BLaER1 (cell line): ENCODE data around the gene TBC1D5.
"Not testable (repeated sequence)": the region's sequence is repeated elsewhere in the genome, so short reads cannot be mapped to it uniquely, and the experiment has no call there.

Source experiments
- H3K27ac ChIP-seq: shearing (Covaris generic); formaldehyde crosslinking; 2 replicates; pipeline ENCODE4 v1.8.1; 2022
- H3K27me3 ChIP-seq: shearing (Covaris generic); formaldehyde crosslinking; 2 replicates; pipeline ENCODE4 v1.8.1; 2022
- H3K36me3 ChIP-seq: shearing (Covaris generic); formaldehyde crosslinking; 2 replicates; pipeline ENCODE4 v1.8.1; 2022
- H3K4me1 ChIP-seq: shearing (Covaris generic); formaldehyde crosslinking; 2 replicates; pipeline ENCODE4 v1.8.1; 2022
- H3K4me2 ChIP-seq: shearing (Covaris generic); formaldehyde crosslinking; 2 replicates; pipeline ENCODE4 v1.8.1; 2022
- H3K4me3 ChIP-seq: shearing (Covaris generic); formaldehyde crosslinking; 2 replicates; pipeline ENCODE4 v1.8.1; 2022
- H3K9ac ChIP-seq: shearing (Covaris generic); formaldehyde crosslinking; 2 replicates; pipeline ENCODE4 v1.8.1; 2022
- H3K9me3 ChIP-seq: shearing (Covaris generic); formaldehyde crosslinking; 2 replicates; pipeline ENCODE4 v1.8.1; 2022
- H4K20me1 ChIP-seq: shearing (Covaris generic); formaldehyde crosslinking; 2 replicates; pipeline ENCODE4 v1.8.1; 2022
- Cebpa-rat ChIP-seq: shearing (Covaris generic); IDR thresholded peaks from 2 replicates; pipeline ENCODE4 v1.8.1; 2022

Gene TBC1D5

GRCh38 chr3:17510265-17510664 is 232.2 kb downstream of the TBC1D5 start:
- 0 out of 2 replicates have a peak, but pooled peaks cover 5% of the 10 kb centered on the region for H3K36me3 ChIP-seq
- H3K27me3 ChIP-seq: no peaks in the 10 kb centered on the region
- H3K9ac ChIP-seq: no peak overlapping the region
- H3K4me2 ChIP-seq: no peak overlapping the region
- H3K9me3 ChIP-seq: no peaks in the 10 kb centered on the region
- no peak overlapping the region for H3K4me3 ChIP-seq
- H4K20me1 ChIP-seq: peaks cover 5% of the 10 kb centered on the region; the same call in 1 of the 2 replicates
- H3K4me1 ChIP-seq: no peaks in the 10 kb centered on the region
- H3K27ac ChIP-seq: no peak overlapping the region
- no peak for TF ChIP-seq Cebpa-rat

GRCh38 chr3:17508180-17508752 is 234.2 kb downstream of the TBC1D5 start:
- Histone ChIP-seq H3K4me2 (no peak overlapping the region), H3K27me3 (no peaks in the 10 kb centered on the region), H3K4me1 (no peaks in the 10 kb centered on the region), H3K27ac (no peak overlapping the region), H3K9ac (no peak overlapping the region), H3K4me3 (no peak overlapping the region), H4K20me1 (peaks cover 5% of the 10 kb centered on the region; the same call in 1 of the 2 replicates), H3K9me3 (no peaks in the 10 kb centered on the region), H3K36me3 (0 out of 2 replicates have a peak, but pooled peaks cover 5% of the 10 kb centered on the region)
- TF ChIP-seq Cebpa-rat: no peak

- peaks cover 5% of the 10 kb centered on the region; the same call in 1 of the 2 replicates for H4K20me1 ChIP-seq
- H3K27me3 ChIP-seq: no peaks in the 10 kb centered on the region
- H3K4me1 ChIP-seq: no peaks in the 10 kb centered on the region
- H3K36me3 ChIP-seq: 0 out of 2 replicates have a peak, but pooled peaks cover 5% of the 10 kb centered on the region
- H3K9me3 ChIP-seq: no peaks in the 10 kb centered on the region
- H3K4me3 ChIP-seq: no peak overlapping the region
- TF ChIP-seq Cebpa-rat: no peak
- H3K4me2 ChIP-seq: no peak overlapping the region
- H3K9ac ChIP-seq: no peak overlapping the region
- H3K27ac ChIP-seq: no peak overlapping the region
These were observed 235.0 kb downstream of the TBC1D5 start for GRCh38 chr3:17507480-17507879.

DNA sequence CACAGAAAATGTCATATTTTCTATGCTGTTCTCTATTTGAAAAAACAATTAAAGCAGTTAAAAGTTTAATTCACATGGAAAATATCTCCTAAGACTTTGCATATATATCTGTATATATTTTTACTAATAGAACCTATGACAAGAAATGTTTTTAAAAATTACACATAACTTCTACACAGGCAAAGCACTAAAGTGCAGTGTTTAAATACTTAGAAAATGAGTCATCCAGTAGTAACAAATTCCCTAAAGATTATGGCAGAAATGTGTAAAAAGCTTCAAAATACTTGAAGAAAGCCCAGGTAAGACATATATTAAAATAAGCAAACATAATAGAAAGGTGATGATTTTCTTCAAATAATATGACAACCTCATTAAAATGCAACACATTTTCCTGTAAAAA is 236.6 kb downstream of the TBC1D5 start:
- Histone ChIP-seq H3K4me2 (no peak overlapping the region), H3K36me3 (peaks cover 9% of the 10 kb centered on the region; the same call in 1 of the 2 replicates), H4K20me1 (peaks cover 5% of the 10 kb centered on the region; the same call in 1 of the 2 replicates), H3K27ac (no peak overlapping the region), H3K4me1 (no peaks in the 10 kb centered on the region), H3K9ac (no peak overlapping the region), H3K9me3 (no peaks in the 10 kb centered on the region), H3K27me3 (no peaks in the 10 kb centered on the region), H3K4me3 (no peak overlapping the region)
- TF ChIP-seq Cebpa-rat: no peak

DNA sequence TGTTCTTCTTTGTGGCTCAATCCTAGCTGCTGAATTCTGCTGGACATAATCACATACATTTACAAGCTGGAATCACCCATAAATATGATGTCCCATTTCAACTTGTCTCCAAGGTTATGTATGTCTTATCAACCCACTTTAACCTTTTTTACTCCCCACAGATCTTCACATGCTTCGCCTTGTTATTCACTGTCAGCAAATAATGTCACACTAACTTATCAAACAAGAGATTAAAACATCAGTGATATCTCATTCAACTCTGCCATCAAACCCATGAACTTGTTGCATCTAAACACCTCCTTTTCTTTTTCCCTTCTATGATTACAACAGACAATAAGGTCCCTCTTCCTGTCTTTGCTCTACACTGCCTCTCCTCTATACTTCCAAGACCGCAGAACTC is 240.7 kb downstream of the TBC1D5 start:
- no peak overlapping the region for H3K27ac ChIP-seq
- H3K4me1 ChIP-seq: no peaks in the 10 kb centered on the region
- H4K20me1 ChIP-seq: no peaks in the 10 kb centered on the region
- no peaks in the 10 kb centered on the region for H3K27me3 ChIP-seq
- TF ChIP-seq Cebpa-rat: no peak
- H3K4me3 ChIP-seq: no peak overlapping the region
- no peaks in the 10 kb centered on the region for H3K9me3 ChIP-seq
- H3K9ac ChIP-seq: no peak overlapping the region
- H3K36me3 ChIP-seq: peaks cover 4% of the 10 kb centered on the region; the same call in 1 of the 2 replicates
- no peak overlapping the region for H3K4me2 ChIP-seq

DNA sequence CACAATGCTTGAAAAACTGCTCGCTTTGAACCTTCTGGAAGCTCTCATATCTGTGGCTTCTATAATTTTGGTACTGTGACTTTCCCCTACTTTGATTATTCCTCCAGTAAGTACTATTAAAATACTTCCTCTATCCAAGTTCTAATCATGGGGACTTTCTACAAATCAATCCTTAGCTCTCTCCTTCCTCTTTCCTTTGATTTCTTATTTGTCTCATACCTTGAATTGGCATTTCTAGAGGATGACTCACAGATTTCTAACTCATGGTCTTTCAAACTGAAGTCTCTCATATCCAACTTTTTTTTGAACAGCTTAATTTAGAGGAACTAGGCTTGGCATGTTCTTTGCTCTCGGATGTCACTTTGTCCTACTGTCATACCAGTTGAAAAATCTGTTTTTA is 241.8 kb downstream of the TBC1D5 start:
- H3K36me3 ChIP-seq: peaks cover 4% of the 10 kb centered on the region; the same call in 1 of the 2 replicates
- H3K27me3 ChIP-seq: no peaks in the 10 kb centered on the region
- H3K9ac ChIP-seq: no peak overlapping the region
- H4K20me1 ChIP-seq: no peaks in the 10 kb centered on the region
- H3K4me3 ChIP-seq: no peak overlapping the region
- H3K4me1 ChIP-seq: no peaks in the 10 kb centered on the region
- H3K4me2 ChIP-seq: no peak overlapping the region
- TF ChIP-seq Cebpa-rat: no peak
- H3K27ac ChIP-seq: no peak overlapping the region
- H3K9me3 ChIP-seq: no peaks in the 10 kb centered on the region

- H3K4me2 ChIP-seq: peak overlapping the region; percentile 32
- no peak for TF ChIP-seq Cebpa-rat
- no peaks in the 10 kb centered on the region for H4K20me1 ChIP-seq
- peaks cover 44% of the 10 kb centered on the region for H3K9me3 ChIP-seq
- H3K4me3 ChIP-seq: no peak overlapping the region
- H3K36me3 ChIP-seq: peaks cover 23% of the 10 kb centered on the region
- H3K27ac ChIP-seq: no peak overlapping the region
- no peak overlapping the region for H3K9ac ChIP-seq
- H3K27me3 ChIP-seq: no peaks in the 10 kb centered on the region
- H3K4me1 ChIP-seq: peaks cover 10% of the 10 kb centered on the region
These were observed 248.2 kb downstream of the TBC1D5 start for GRCh38 chr3:17494117-17494809.

- no peak overlapping the region for H3K4me2 ChIP-seq
- H3K27ac ChIP-seq: no peak overlapping the region
- H3K9me3 ChIP-seq: peaks cover 52% of the 10 kb centered on the region
- H4K20me1 ChIP-seq: no peaks in the 10 kb centered on the region
- no peaks in the 10 kb centered on the region for H3K27me3 ChIP-seq
- no peak overlapping the region for H3K9ac ChIP-seq
- H3K4me3 ChIP-seq: no peak overlapping the region
- no peak for TF ChIP-seq Cebpa-rat
- H3K4me1 ChIP-seq: peaks cover 10% of the 10 kb centered on the region
- peaks cover 30% of the 10 kb centered on the region for H3K36me3 ChIP-seq
These were observed 250.8 kb downstream of the TBC1D5 start for GRCh38 chr3:17491601-17492000.

DNA sequence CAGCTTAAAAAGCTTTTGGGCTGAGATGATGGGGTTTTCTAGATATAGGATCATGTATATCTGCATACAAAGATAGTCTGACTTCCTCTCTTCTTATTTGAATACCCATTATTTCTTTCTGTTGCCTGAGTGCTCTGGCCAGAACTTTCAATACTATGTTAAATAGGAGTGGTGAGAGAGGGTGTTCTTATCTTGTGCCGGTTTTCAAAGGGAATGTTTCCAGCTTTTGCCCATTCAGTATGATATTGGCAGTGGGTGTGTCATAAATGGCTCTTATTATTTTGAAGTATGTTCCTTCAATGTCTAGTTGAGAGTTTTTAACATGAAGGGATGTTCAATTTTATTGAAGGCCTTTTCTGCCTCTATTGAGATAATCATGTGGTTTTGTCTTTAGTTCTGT is 251.2 kb downstream of the TBC1D5 start:
- peaks cover 56% of the 10 kb centered on the region for H3K9me3 ChIP-seq
- not testable (repeated sequence) for H3K4me3 ChIP-seq, H3K27ac ChIP-seq, H3K27me3 ChIP-seq, H3K4me1 ChIP-seq, H3K9ac ChIP-seq, H3K4me2 ChIP-seq, H4K20me1 ChIP-seq
- peaks cover 30% of the 10 kb centered on the region for H3K36me3 ChIP-seq

DNA sequence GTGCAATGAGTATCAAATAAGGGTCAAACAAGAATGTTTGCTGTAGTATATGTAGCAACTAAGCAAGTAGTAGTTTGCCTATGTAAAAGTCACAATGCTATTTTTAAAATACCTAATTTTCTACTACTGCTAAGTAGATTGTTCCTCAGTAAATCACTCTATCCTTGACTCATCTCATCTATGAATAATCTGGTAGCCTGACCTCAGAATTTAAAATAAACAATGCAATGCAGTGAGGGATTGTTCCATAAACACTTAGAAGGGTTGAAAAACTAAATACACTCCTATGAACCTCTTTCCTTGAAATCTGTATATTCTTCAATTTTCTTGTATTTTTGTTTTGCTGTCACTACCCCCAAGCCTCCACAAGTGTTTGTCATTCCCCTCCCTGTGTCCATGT is 253.3 kb downstream of the TBC1D5 start:
- H3K27me3 ChIP-seq: no peaks in the 10 kb centered on the region

More for the DNA sequence above, 253.3 kb downstream of the TBC1D5 start:
- Histone ChIP-seq H4K20me1 (no peaks in the 10 kb centered on the region), H3K4me3 (no peak overlapping the region), H3K4me2 (no peak overlapping the region), H3K27ac (no peak overlapping the region), H3K36me3 (peaks cover 20% of the 10 kb centered on the region), H3K9me3 (peaks cover 48% of the 10 kb centered on the region), H3K9ac (no peak overlapping the region), H3K4me1 (peaks cover under 1% of the 10 kb centered on the region; the same call in 1 of the 2 replicates)
- no peak for TF ChIP-seq Cebpa-rat
